ENCODE data around the gene TBC1D8. TPM values are rescaled to one million over a fixed set of nuclear protein-coding genes. Genes with fewer than 3 reads are reported as not detected.
A peak's percentile ranks its signal among the peaks of the same experiment; 100 is the strongest.

Gene TBC1D8
- total RNA-seq, 1 donor from 2014 or later = 16.3 TPM

GRCh38 chr2:101045330-101045729 lies 105.9 kb downstream of the TBC1D8 start:
- Mint-ChIP-seq H3K27ac (ENCODE audit: unreplicated experiment) (no peak overlapping the region), H3K9me3 (ENCODE audit: unreplicated experiment) (no peaks in the 10 kb centered on the region), H3K4me3 (ENCODE audit: unreplicated experiment) (no peak overlapping the region), H3K4me1 (ENCODE audit: unreplicated experiment) (no peaks in the 10 kb centered on the region), H3K27me3 (ENCODE audit: unreplicated experiment) (no peaks in the 10 kb centered on the region), H3K36me3 (ENCODE audit: unreplicated experiment) (peaks cover 8% of the 10 kb centered on the region)
- no peak for DNase-seq (ENCODE audit: extremely low spot score, unreplicated experiment)
- TF ChIP-seq CTCF (IDR thresholded peaks at IDR 0.05) = no peak

GRCh38 chr2:101041413-101041812 lies 109.8 kb downstream of the TBC1D8 start:
- no peaks in the 10 kb centered on the region for H3K4me1 Mint-ChIP-seq (ENCODE audit: unreplicated experiment)

GRCh38 chr2:101040761-101041160 lies 110.4 kb downstream of the TBC1D8 start:
- Mint-ChIP-seq H3K36me3 (ENCODE audit: unreplicated experiment) (peaks cover 10% of the 10 kb centered on the region), H3K9me3 (ENCODE audit: unreplicated experiment) (no peaks in the 10 kb centered on the region), H3K4me3 (ENCODE audit: unreplicated experiment) (no peak overlapping the region), H3K4me1 (ENCODE audit: unreplicated experiment) (no peaks in the 10 kb centered on the region), H3K27ac (ENCODE audit: unreplicated experiment) (no peak overlapping the region), H3K27me3 (ENCODE audit: unreplicated experiment) (no peaks in the 10 kb centered on the region)
- no peak for TF ChIP-seq CTCF (IDR thresholded peaks at IDR 0.05)
- peak; percentile 46 for DNase-seq (ENCODE audit: extremely low spot score, unreplicated experiment)

More at GRCh38 chr2:101041413-101041812, 109.8 kb downstream of the TBC1D8 start:
- no peaks in the 10 kb centered on the region for H3K27me3 Mint-ChIP-seq (ENCODE audit: unreplicated experiment)
- no peak for DNase-seq (ENCODE audit: extremely low spot score, unreplicated experiment)
- no peak overlapping the region for H3K27ac Mint-ChIP-seq (ENCODE audit: unreplicated experiment)
- no peak overlapping the region for H3K4me3 Mint-ChIP-seq (ENCODE audit: unreplicated experiment)
- TF ChIP-seq CTCF (IDR thresholded peaks at IDR 0.05) = no peak
- peaks cover 10% of the 10 kb centered on the region for H3K36me3 Mint-ChIP-seq (ENCODE audit: unreplicated experiment)
- H3K9me3 Mint-ChIP-seq (ENCODE audit: unreplicated experiment) = no peaks in the 10 kb centered on the region

GRCh38 chr2:101040072-101040471 lies 111.1 kb downstream of the TBC1D8 start:
- H3K27ac Mint-ChIP-seq (ENCODE audit: unreplicated experiment) = no peak overlapping the region
- no peak overlapping the region for H3K4me3 Mint-ChIP-seq (ENCODE audit: unreplicated experiment)
- no peaks in the 10 kb centered on the region for H3K27me3 Mint-ChIP-seq (ENCODE audit: unreplicated experiment)
- H3K4me1 Mint-ChIP-seq (ENCODE audit: unreplicated experiment) = no peaks in the 10 kb centered on the region
- no peak for DNase-seq (ENCODE audit: extremely low spot score, unreplicated experiment)
- no peak for TF ChIP-seq CTCF (IDR thresholded peaks at IDR 0.05)
- H3K9me3 Mint-ChIP-seq (ENCODE audit: unreplicated experiment) = no peaks in the 10 kb centered on the region
- H3K36me3 Mint-ChIP-seq (ENCODE audit: unreplicated experiment) = peaks cover 13% of the 10 kb centered on the region

GRCh38 chr2:101038455-101039255 lies 112.5 kb downstream of the TBC1D8 start:
- H3K4me1 Mint-ChIP-seq (ENCODE audit: unreplicated experiment) = no peaks in the 10 kb centered on the region
- peak; percentile 80 for DNase-seq (ENCODE audit: extremely low spot score, unreplicated experiment)
- peaks cover 13% of the 10 kb centered on the region for H3K36me3 Mint-ChIP-seq (ENCODE audit: unreplicated experiment)
- no peak overlapping the region for H3K27ac Mint-ChIP-seq (ENCODE audit: unreplicated experiment)
- H3K4me3 Mint-ChIP-seq (ENCODE audit: unreplicated experiment) = no peak overlapping the region
- H3K9me3 Mint-ChIP-seq (ENCODE audit: unreplicated experiment) = no peaks in the 10 kb centered on the region
- peak; percentile 45 for TF ChIP-seq CTCF (IDR thresholded peaks at IDR 0.05)
- no peaks in the 10 kb centered on the region for H3K27me3 Mint-ChIP-seq (ENCODE audit: unreplicated experiment)
